Sigmoid colon (tissue), 4 donors: ENCODE measurements around the gene NR1D1.

Source experiments
- EP300 ChIP-seq, 4 donors: sonication (generic); formaldehyde crosslinking; IDR thresholded peaks; one replicate each; pipeline ENCODE4 v1.6.1; 2017; ENCODE audit warnings: antibody characterized with exemption in 4 of 4
- POLR2A ChIP-seq, 2 donors: fragments of 450-650 bp; IDR thresholded peaks; one replicate each; pipeline ENCODE4 v1.6.1; 2016; ENCODE audit warnings: antibody characterized with exemption in 2 of 2, mild to moderate bottlenecking in 2 of 2, moderate library complexity in 2 of 2
- POLR2AphosphoS5 ChIP-seq, 4 donors: sonication (generic); formaldehyde crosslinking; IDR thresholded peaks; one replicate each; pipeline ENCODE4 v1.6.1; 2017; ENCODE audit warnings: antibody characterized with exemption in 4 of 4
- TF ChIP-seq, protein P1 (sequence below), 4 experiments: fragments of 450-650 bp in 3 of 4; fragments of 200-600 bp in 1 of 4; IDR thresholded peaks; one replicate each; pipeline ENCODE4 v1.5.1; 2016 to 2019; ENCODE audit warnings: antibody characterized with exemption in 4 of 4, mild to moderate bottlenecking in 3 of 4, moderate library complexity in 2 of 4

GRCh38 chr17:40068584-40068916, 31.8 kb downstream of the NR1D1 start:
- TF ChIP-seq POLR2AphosphoS5 (IDR thresholded peaks at IDR 0.05), result no peak
- TF ChIP-seq, protein P1, sequence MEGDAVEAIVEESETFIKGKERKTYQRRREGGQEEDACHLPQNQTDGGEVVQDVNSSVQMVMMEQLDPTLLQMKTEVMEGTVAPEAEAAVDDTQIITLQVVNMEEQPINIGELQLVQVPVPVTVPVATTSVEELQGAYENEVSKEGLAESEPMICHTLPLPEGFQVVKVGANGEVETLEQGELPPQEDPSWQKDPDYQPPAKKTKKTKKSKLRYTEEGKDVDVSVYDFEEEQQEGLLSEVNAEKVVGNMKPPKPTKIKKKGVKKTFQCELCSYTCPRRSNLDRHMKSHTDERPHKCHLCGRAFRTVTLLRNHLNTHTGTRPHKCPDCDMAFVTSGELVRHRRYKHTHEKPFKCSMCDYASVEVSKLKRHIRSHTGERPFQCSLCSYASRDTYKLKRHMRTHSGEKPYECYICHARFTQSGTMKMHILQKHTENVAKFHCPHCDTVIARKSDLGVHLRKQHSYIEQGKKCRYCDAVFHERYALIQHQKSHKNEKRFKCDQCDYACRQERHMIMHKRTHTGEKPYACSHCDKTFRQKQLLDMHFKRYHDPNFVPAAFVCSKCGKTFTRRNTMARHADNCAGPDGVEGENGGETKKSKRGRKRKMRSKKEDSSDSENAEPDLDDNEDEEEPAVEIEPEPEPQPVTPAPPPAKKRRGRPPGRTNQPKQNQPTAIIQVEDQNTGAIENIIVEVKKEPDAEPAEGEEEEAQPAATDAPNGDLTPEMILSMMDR (IDR thresholded peaks at IDR 0.05), result no peak
- TF ChIP-seq POLR2A (IDR thresholded peaks at IDR 0.05), result no peak
- TF ChIP-seq EP300 (IDR thresholded peaks at IDR 0.05), result no peak
